T-cell (primary cell): ENCODE measurements around the gene TRPM3. TPM values are rescaled to one million over a fixed set of nuclear protein-coding genes. Genes with fewer than 3 reads are reported as not detected.

Source experiments
- ATAC-seq, 4 experiments: fragments of 200-7000 bp in 3 of 4; fragments of 150-1000 bp in 1 of 4; cut with Tn5 transposase; replicated peaks in 1 of 4; 1 replicate in 3 of 4; 2 replicates in 1 of 4; pipeline ENCODE4 v1.10.0; 2021; ENCODE audit warnings: moderate library complexity in 3 of 4, mild to moderate bottlenecking in 2 of 4, moderate number of reproducible peaks in 1 of 4
- CTCF ChIA-PET, 2 donors: fragments of 300-600 bp; sonication (Branson Sonifier 250); formaldehyde crosslinking; loops; one replicate each; lab custom pipeline; 2022; ENCODE audit warnings: antibody characterized with exemption in 2 of 2; lab: Charles Lee
- POLR2A ChIA-PET, 2 donors: fragments of 300-600 bp; sonication (Branson Sonifier 250); formaldehyde crosslinking; loops; one replicate each; lab custom pipeline; 2022; ENCODE audit warnings: antibody characterized with exemption in 2 of 2; lab: Charles Lee
- DNase-seq, 35 experiments: peaks; one replicate each; pipeline versions ENCODE4 v3.0.0 to v3.0.0-alpha.2; 2013 to 2023
- H3K27ac ChIP-seq: one replicate; pipeline ENCODE4 v1.5.1; 2013; ENCODE audit warnings: low read length
- H3K27me3 ChIP-seq, 2 experiments: replicated peaks in 1 of 2; 1 replicate in 1 of 2; 2 replicates in 1 of 2; pipeline versions ENCODE4 v1.6.1 to v1.7.0; 2013; ENCODE audit warnings: low read length in 1 of 2, mixed read lengths in 1 of 2; ENCODE audit not compliant: control insufficient read depth in 2 of 2, insufficient read depth in 2 of 2; ENCODE audit errors: extremely low read depth in 1 of 2
- H3K36me3 ChIP-seq, 2 donors: 1 replicate in 1 of 2; 2 replicates in 1 of 2; pipeline versions ENCODE4 v1.6.1 to v1.7.0; 2013; ENCODE audit warnings: low read length in 1 of 2; ENCODE audit not compliant: control insufficient read depth in 2 of 2, insufficient read depth in 1 of 2; ENCODE audit errors: extremely low read depth in 1 of 2
- H3K4me1 ChIP-seq, 2 experiments: 1 replicate in 1 of 2; 2 replicates in 1 of 2; pipeline versions ENCODE4 v1.6.1 to v1.7.0; 2013; ENCODE audit warnings: low read length in 2 of 2, mixed read lengths in 1 of 2; ENCODE audit not compliant: insufficient read depth in 2 of 2, control insufficient read depth in 1 of 2; ENCODE audit errors: extremely low read depth in 1 of 2
- H3K4me3 ChIP-seq, 2 donors: 1 replicate in 1 of 2; 2 replicates in 1 of 2; pipeline versions ENCODE4 v1.5.1 to v1.7.0; 2013; ENCODE audit warnings: mild to moderate bottlenecking in 2 of 2, low read length in 1 of 2, moderate library complexity in 1 of 2; ENCODE audit not compliant: control insufficient read depth in 1 of 2; ENCODE audit errors: extremely low read depth in 1 of 2
- H3K9me3 ChIP-seq: 2 replicates; pipeline ENCODE4 v1.7.0; 2013
- H3K27ac Mint-ChIP-seq, 2 donors: one replicate each; pipeline ENCODE4 v1.8.0; 2020 to 2021; ENCODE audit warnings: mild to moderate bottlenecking in 2 of 2, mixed read lengths in 2 of 2
- H3K27me3 Mint-ChIP-seq, 2 donors: one replicate each; pipeline ENCODE4 v1.8.0; 2021 to 2022; ENCODE audit warnings: mixed read lengths in 2 of 2
- H3K36me3 Mint-ChIP-seq: one replicate; pipeline ENCODE4 v1.8.0; 2021; ENCODE audit warnings: mixed read lengths
- H3K4me1 Mint-ChIP-seq, 3 donors: one replicate each; pipeline ENCODE4 v1.8.0; 2020 to 2022; ENCODE audit warnings: mixed read lengths in 3 of 3, mild to moderate bottlenecking in 1 of 3
- H3K4me3 Mint-ChIP-seq, 3 donors: one replicate each; pipeline ENCODE4 v1.8.0; 2020 to 2022; ENCODE audit warnings: mild to moderate bottlenecking in 3 of 3, mixed read lengths in 3 of 3, moderate library complexity in 3 of 3
- H3K9me3 Mint-ChIP-seq, 3 donors: one replicate each; pipeline ENCODE4 v1.8.0; 2020 to 2022; ENCODE audit warnings: mixed read lengths in 3 of 3
- WGBS: methylation state at CpG from one replicate; pipeline ENCODE4 v1.1.5; 2013; ENCODE audit warnings: missing lambda C conversion rate; ENCODE audit not compliant: insufficient coverage; 5-methylcytosine and 5-hydroxymethylcytosine counted together
- total RNA-seq, 35 experiments: library from RNA in 6 of 35; stranded (reverse) in 6 of 35; fragments of 120-200 nt in 1 of 35; gene quantifications; one replicate each; pipeline versions ENCODE4 v1.2.1 to v1.2.4 and lab custom pipeline; 2013 to 2026

The TRPM3 gene
- total RNA-seq, 5 donors from 2014 or later (not counting 1 experiment from before 2014, with no cell fraction given) = not detected

GRCh38 chr9:70677055-70677735 lies 444.2 kb downstream of the TRPM3 start:
- no peak overlapping the region for H3K4me3 Mint-ChIP-seq
- POLR2A ChIA-PET = no interaction called here
- ATAC-seq (no peak), DNase-seq (no peak)
- H3K27me3 Mint-ChIP-seq = peaks cover 0 to 13% of the 10 kb centered on the region in 2 donors
- Histone ChIP-seq H3K4me1 (no peaks in the 10 kb centered on the region), H3K27ac (no peak overlapping the region), H3K27me3 (no peaks in the 10 kb centered on the region), H3K36me3 (no peaks in the 10 kb centered on the region), H3K9me3 (no peaks in the 10 kb centered on the region), H3K4me3 (no peak overlapping the region)
- H3K36me3 Mint-ChIP-seq = no peaks in the 10 kb centered on the region
- CTCF ChIA-PET = interaction anchor here (0.7 kb wide), 2 partner anchors 18 to 1786 kb away, joined by 3 read pairs; no protein-coding TSS in a partner anchor
- no peaks in the 10 kb centered on the region for H3K4me1 Mint-ChIP-seq
- H3K9me3 Mint-ChIP-seq = no peaks in the 10 kb centered on the region
- 74% methylated on average over 4 of the region's 5 CpGs for WGBS
- no peak overlapping the region for H3K27ac Mint-ChIP-seq

GRCh38 chr9:70675868-70676370 lies 445.5 kb downstream of the TRPM3 start:
- Mint-ChIP-seq H3K36me3 (no peaks in the 10 kb centered on the region), H3K27me3 (peaks cover 0 to 13% of the 10 kb centered on the region in 2 donors), H3K4me1 (no peaks in the 10 kb centered on the region), H3K27ac (no peak overlapping the region), H3K4me3 (no peak overlapping the region), H3K9me3 (no peaks in the 10 kb centered on the region)
- Histone ChIP-seq H3K4me1 (no peaks in the 10 kb centered on the region), H3K36me3 (no peaks in the 10 kb centered on the region), H3K27me3 (no peaks in the 10 kb centered on the region), H3K4me3 (no peak overlapping the region), H3K27ac (no peak overlapping the region), H3K9me3 (no peaks in the 10 kb centered on the region)
- ChIA-PET POLR2A (no interaction called here), CTCF (no interaction called here)
- ATAC-seq (no peak), DNase-seq (no peak)
- no CpG with 5 or more reads among the region's 1 CpG for WGBS

- CTCF ChIA-PET = interaction anchor here in 1 of 2 donors (0.6 kb wide), 1 partner anchor 1145 kb away, joined by 3 read pairs; no protein-coding TSS in a partner anchor
- H3K4me1 Mint-ChIP-seq = no peaks in the 10 kb centered on the region
- H3K36me3 Mint-ChIP-seq = no peaks in the 10 kb centered on the region
Measured at GRCh38 chr9:70673844-70674243, 447.6 kb downstream of the TRPM3 start.

GRCh38 chr9:70672161-70672649 lies 449.2 kb downstream of the TRPM3 start:
- H3K36me3 ChIP-seq = no peaks in the 10 kb centered on the region
- ChIA-PET POLR2A (interaction anchor here (0.5 to 0.7 kb wide), 2 partner anchors 52 to 534 kb away, joined by 4 to 6 read pairs; no protein-coding TSS in a partner anchor), CTCF (interaction anchor here in 1 of 2 donors (0.7 kb wide), 1 partner anchor 125 kb away, joined by 3 read pairs; no protein-coding TSS in a partner anchor)
- H3K9me3 Mint-ChIP-seq = no peaks in the 10 kb centered on the region
- no peaks in the 10 kb centered on the region for H3K4me1 ChIP-seq
- H3K4me3 Mint-ChIP-seq = no peak overlapping the region
- H3K9me3 ChIP-seq = no peaks in the 10 kb centered on the region
- H3K27ac Mint-ChIP-seq = no peak overlapping the region
- no peaks in the 10 kb centered on the region for H3K27me3 ChIP-seq
- H3K4me1 Mint-ChIP-seq = no peaks in the 10 kb centered on the region
- DNase-seq (no peak), ATAC-seq (no peak)
- no peaks in the 10 kb centered on the region for H3K36me3 Mint-ChIP-seq
- H3K4me3 ChIP-seq = no peak overlapping the region
- no CpG with 5 or more reads among the region's 1 CpG for WGBS
- peaks cover 0 to 7% of the 10 kb centered on the region in 2 donors for H3K27me3 Mint-ChIP-seq
- H3K27ac ChIP-seq = no peak overlapping the region

More at GRCh38 chr9:70673844-70674243, 447.6 kb downstream of the TRPM3 start:
- H3K4me3 ChIP-seq = no peak overlapping the region
- ATAC-seq = no peak
- POLR2A ChIA-PET = no interaction called here
- H3K27me3 Mint-ChIP-seq = peaks cover 0 to 7% of the 10 kb centered on the region in 2 donors
- H3K4me1 ChIP-seq = no peaks in the 10 kb centered on the region
- H3K36me3 ChIP-seq = no peaks in the 10 kb centered on the region
- no peaks in the 10 kb centered on the region for H3K27me3 ChIP-seq
- DNase-seq = no peak
- WGBS = no CpG with 5 or more reads among the region's 1 CpG
- no peak overlapping the region for H3K27ac Mint-ChIP-seq
- H3K9me3 ChIP-seq = no peaks in the 10 kb centered on the region
- no peak overlapping the region for H3K27ac ChIP-seq
- H3K4me3 Mint-ChIP-seq = no peak overlapping the region
- H3K9me3 Mint-ChIP-seq = no peaks in the 10 kb centered on the region

- H3K36me3 Mint-ChIP-seq = no peaks in the 10 kb centered on the region
- ChIA-PET CTCF (interaction anchor here in 1 of 2 donors (0.7 kb wide), 1 partner anchor 13 kb away, joined by 14 read pairs; no protein-coding TSS in a partner anchor), POLR2A (interaction anchor here in 1 of 2 donors (0.7 kb wide), 1 partner anchor 1085 kb away, joined by 6 read pairs; no protein-coding TSS in a partner anchor)
- ATAC-seq (no peak), DNase-seq (no peak)
- Histone ChIP-seq H3K36me3 (no peaks in the 10 kb centered on the region), H3K9me3 (no peaks in the 10 kb centered on the region), H3K4me3 (no peak overlapping the region), H3K27ac (no peak overlapping the region), H3K27me3 (no peaks in the 10 kb centered on the region), H3K4me1 (no peaks in the 10 kb centered on the region)
- no peak overlapping the region for H3K27ac Mint-ChIP-seq
- WGBS = 68% methylated on average over 3 of the region's 3 CpGs
- H3K27me3 Mint-ChIP-seq = peaks cover 0 to 7% of the 10 kb centered on the region in 2 donors
- H3K4me3 Mint-ChIP-seq = no peak overlapping the region
- H3K9me3 Mint-ChIP-seq = no peaks in the 10 kb centered on the region
- H3K4me1 Mint-ChIP-seq = peaks cover 8 to 27% (median 16%) of the 10 kb centered on the region in 3 donors
Measured at GRCh38 chr9:70668751-70669150, 452.7 kb downstream of the TRPM3 start.

GRCh38 chr9:70658765-70659164 lies 462.7 kb downstream of the TRPM3 start:
- Histone ChIP-seq H3K4me3 (no peak overlapping the region), H3K27me3 (peaks cover 0 to 4% of the 10 kb centered on the region in 2 experiments), H3K36me3 (no peaks in the 10 kb centered on the region), H3K4me1 (no peaks in the 10 kb centered on the region), H3K27ac (no peak overlapping the region), H3K9me3 (no peaks in the 10 kb centered on the region)
- ChIA-PET POLR2A (no interaction called here), CTCF (interaction anchor here in 1 of 2 donors (0.5 kb wide), 1 partner anchor 1413 kb away, joined by 4 read pairs; no protein-coding TSS in a partner anchor)
- Mint-ChIP-seq H3K36me3 (no peaks in the 10 kb centered on the region), H3K27ac (no peak overlapping the region), H3K9me3 (peaks cover 0 to 9% (median 3%) of the 10 kb centered on the region in 3 donors), H3K4me3 (no peak overlapping the region), H3K27me3 (peaks cover 2 to 7% of the 10 kb centered on the region in 2 donors), H3K4me1 (no peaks in the 10 kb centered on the region)
- DNase-seq (no peak), ATAC-seq (no peak)
